Measurements from ENCODE around the gene RUSC1. TPM values are rescaled to one million over a fixed set of nuclear protein-coding genes. Genes with fewer than 3 reads are reported as not detected.

The RUSC1 gene
- total RNA-seq, 1 experiment from 2014 or later, result 44.4 TPM

DNA sequence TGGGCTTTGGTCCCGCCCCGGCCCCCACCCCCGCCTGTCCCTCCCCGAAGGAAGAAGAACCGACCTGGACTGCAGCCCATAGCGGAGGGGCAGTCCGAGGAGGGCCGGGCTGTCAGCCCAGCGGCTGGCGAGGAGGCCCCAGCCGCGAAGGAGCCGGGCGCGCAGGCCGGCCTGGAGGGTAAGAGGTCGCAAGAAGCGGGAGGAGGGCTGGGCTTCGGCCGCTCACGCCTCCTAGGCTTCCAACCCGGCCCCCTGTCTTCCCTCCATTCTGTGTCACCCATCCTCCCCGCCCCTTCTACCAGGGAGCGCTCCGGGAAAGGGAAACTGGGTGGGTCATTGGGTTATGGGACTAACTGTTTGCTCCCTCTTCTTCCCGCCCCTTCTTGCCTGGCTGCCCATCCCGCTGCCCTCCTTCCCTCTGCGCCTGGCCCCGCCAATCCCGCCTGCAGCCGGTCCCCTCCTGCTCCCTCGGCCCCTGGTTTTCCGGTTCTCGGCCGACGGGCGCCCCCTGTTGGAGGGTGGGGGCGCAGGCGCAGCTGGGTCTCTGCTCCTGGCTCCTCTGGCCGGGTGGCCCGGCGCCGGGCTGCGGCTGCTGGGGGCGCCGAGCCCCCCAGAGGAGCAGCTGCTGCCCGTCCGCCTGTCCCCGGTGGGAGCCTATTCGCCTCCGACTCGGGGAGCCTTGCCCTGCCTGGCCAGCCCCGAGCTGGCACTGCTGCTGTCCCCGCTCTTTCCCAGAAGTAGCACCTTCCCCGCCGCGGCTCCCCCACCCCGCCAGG lies 2.4 kb downstream of the RUSC1 start:
- H3K9me3 Mint-ChIP-seq (ENCODE audit: unreplicated experiment), result no peaks in the 10 kb centered on the region
- ChIA-PET POLR2A (interaction anchor here (0.5 to 1.3 kb wide), 8 partner anchors 15 to 351 kb away, joined by 3 to 16 read pairs (median 3); partner anchors contain the start of genes CLK2, ENTREP3, FDPS and HCN3), CTCF (interaction anchor here (0.6 to 3.1 kb wide), 15 partner anchors 15 to 367 kb away, joined by 3 to 34 read pairs (median 6); partner anchors contain the start of genes CLK2 and FDPS)
- H3K4me3 ChIP-seq (ENCODE audit: low read depth, low read length), result peak overlapping the region; percentile 88
- H3K4me1 ChIP-seq, result peaks cover 11% of the 10 kb centered on the region
- H3K27me3 ChIP-seq (replicated peaks; ENCODE audit: control insufficient read depth, insufficient read depth, low read length), result no peaks in the 10 kb centered on the region
- intact Hi-C loops (cut with micrococcal nuclease; ENCODE audit: unreplicated experiment), result loop anchor here (1.0 to 10.0 kb wide), 6 partner anchors 15 to 272 kb away; partner anchors contain the start of genes CLK2, FDPS, HCN3 and SCAMP3
- H3K9me3 ChIP-seq, result no peaks in the 10 kb centered on the region
- TF ChIP-seq, protein P1, sequence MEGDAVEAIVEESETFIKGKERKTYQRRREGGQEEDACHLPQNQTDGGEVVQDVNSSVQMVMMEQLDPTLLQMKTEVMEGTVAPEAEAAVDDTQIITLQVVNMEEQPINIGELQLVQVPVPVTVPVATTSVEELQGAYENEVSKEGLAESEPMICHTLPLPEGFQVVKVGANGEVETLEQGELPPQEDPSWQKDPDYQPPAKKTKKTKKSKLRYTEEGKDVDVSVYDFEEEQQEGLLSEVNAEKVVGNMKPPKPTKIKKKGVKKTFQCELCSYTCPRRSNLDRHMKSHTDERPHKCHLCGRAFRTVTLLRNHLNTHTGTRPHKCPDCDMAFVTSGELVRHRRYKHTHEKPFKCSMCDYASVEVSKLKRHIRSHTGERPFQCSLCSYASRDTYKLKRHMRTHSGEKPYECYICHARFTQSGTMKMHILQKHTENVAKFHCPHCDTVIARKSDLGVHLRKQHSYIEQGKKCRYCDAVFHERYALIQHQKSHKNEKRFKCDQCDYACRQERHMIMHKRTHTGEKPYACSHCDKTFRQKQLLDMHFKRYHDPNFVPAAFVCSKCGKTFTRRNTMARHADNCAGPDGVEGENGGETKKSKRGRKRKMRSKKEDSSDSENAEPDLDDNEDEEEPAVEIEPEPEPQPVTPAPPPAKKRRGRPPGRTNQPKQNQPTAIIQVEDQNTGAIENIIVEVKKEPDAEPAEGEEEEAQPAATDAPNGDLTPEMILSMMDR (IDR thresholded peaks at IDR 0.05; ENCODE audit: insufficient read depth in 1 of 2, low read depth in 1 of 2, low read length in 1 of 2, severe bottlenecking in 1 of 2, unreplicated experiment in 1 of 2), result peak; percentile 92 to 93
- peaks cover 1% of the 10 kb centered on the region for H3K36me3 ChIP-seq (ENCODE audit: control insufficient read depth, insufficient read depth, low read length)
- no TSS peak for BruUV-seq (replicated peaks)
- H3K4me3 Mint-ChIP-seq (ENCODE audit: unreplicated experiment), result peak overlapping the region; percentile 94
- peak; percentile 95 to 96 for DNase-seq
- peak overlapping the region; percentile 88 for H3K27ac Mint-ChIP-seq (ENCODE audit: unreplicated experiment)
- no peaks in the 10 kb centered on the region for H3K27me3 Mint-ChIP-seq (ENCODE audit: insufficient read depth, unreplicated experiment)
- H3K4me1 Mint-ChIP-seq (ENCODE audit: low read depth, unreplicated experiment), result peaks cover 16% of the 10 kb centered on the region
- H3K36me3 Mint-ChIP-seq (ENCODE audit: insufficient read depth, unreplicated experiment), result peaks cover 81% of the 10 kb centered on the region

DNA sequence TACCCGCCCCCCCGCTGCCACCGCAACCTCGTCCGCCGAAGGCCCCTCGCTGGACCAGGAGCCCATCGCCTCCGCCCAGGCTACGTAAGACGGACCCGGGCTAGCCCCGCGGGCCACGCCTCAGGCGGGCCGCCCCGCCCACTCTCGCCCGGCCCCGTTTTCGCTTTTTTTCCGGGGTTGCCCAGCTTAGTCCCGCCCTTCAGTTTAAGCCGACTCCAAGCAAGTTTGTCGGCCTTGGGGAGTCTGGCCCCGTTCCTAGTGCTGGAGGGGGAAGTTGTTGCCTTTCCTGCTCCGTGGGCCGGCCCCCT lies 3.0 kb downstream of the RUSC1 start:
- DNase-seq, result peak; percentile 90 to 91
- Histone ChIP-seq H3K4me1 (peaks cover 11% of the 10 kb centered on the region), H3K9me3 (no peaks in the 10 kb centered on the region), H3K4me3 (ENCODE audit: low read depth, low read length) (peak overlapping the region; percentile 88), H3K36me3 (ENCODE audit: control insufficient read depth, insufficient read depth, low read length) (peaks cover 1% of the 10 kb centered on the region; the same call in 1 of the 2 replicates), H3K27me3 (replicated peaks; ENCODE audit: control insufficient read depth, insufficient read depth, low read length) (no peaks in the 10 kb centered on the region)
- Mint-ChIP-seq H3K27ac (ENCODE audit: unreplicated experiment) (peak overlapping the region; percentile 88), H3K27me3 (ENCODE audit: insufficient read depth, unreplicated experiment) (no peaks in the 10 kb centered on the region), H3K4me3 (ENCODE audit: unreplicated experiment) (peak overlapping the region; percentile 94), H3K4me1 (ENCODE audit: low read depth, unreplicated experiment) (peaks cover 16% of the 10 kb centered on the region), H3K36me3 (ENCODE audit: insufficient read depth, unreplicated experiment) (peaks cover 82% of the 10 kb centered on the region), H3K9me3 (ENCODE audit: unreplicated experiment) (no peaks in the 10 kb centered on the region)
- intact Hi-C loops (cut with micrococcal nuclease; ENCODE audit: unreplicated experiment), result loop anchor here (1.0 to 10.0 kb wide), 6 partner anchors 15 to 271 kb away; partner anchors contain the start of genes CLK2, FDPS, HCN3 and SCAMP3
- TF ChIP-seq, protein P1 (IDR thresholded peaks at IDR 0.05; ENCODE audit: insufficient read depth in 1 of 2, low read depth in 1 of 2, low read length in 1 of 2, severe bottlenecking in 1 of 2, unreplicated experiment in 1 of 2), result no peak
- ChIA-PET POLR2A (interaction anchor here (0.5 to 1.3 kb wide), 7 partner anchors 20 to 351 kb away, joined by 3 to 16 read pairs (median 4); partner anchors contain the start of genes CLK2, ENTREP3 and HCN3), CTCF (interaction anchor here (0.6 to 3.1 kb wide), 15 partner anchors 16 to 1365 kb away, joined by 3 to 34 read pairs (median 6); partner anchors contain the start of genes CLK2 and FDPS)
- BruUV-seq (replicated peaks), result no TSS peak

DNA sequence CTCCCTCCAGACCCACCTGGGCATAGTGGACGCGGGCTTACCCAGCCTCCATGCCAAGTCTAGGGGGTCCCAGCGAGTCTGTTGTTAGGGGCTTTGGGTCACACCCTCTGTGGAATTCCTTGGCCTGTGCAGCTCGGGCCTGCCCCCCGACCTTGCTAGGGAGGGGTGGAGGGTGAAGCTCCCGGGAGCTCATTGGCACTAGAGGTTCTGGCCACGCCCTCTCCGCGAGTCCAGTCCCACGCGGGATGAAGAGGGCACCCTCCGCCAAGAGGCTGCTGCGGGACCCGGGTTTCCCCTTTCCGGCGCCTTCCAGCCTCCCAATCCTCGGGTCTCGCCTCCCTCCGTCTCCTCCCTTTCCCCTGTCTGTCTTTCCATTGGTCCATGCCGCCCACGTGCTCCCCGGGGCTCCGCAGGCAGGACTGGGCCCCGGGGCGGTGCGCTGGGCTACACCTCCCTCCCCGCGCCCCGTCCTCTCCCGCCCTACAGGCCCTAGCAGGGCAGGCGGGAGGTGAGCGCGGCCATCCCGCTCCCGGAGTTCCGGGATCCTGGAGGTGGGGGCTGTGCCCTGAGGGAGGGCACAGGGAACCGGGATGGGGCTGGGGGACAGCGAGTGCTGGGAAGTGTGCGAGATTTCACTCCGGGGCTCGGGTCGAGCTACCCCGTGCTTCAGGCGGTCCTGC lies 3.5 kb downstream of the RUSC1 start:
- Mint-ChIP-seq H3K4me3 (ENCODE audit: unreplicated experiment) (peak overlapping the region; percentile 94), H3K9me3 (ENCODE audit: unreplicated experiment) (no peaks in the 10 kb centered on the region), H3K27me3 (ENCODE audit: insufficient read depth, unreplicated experiment) (no peaks in the 10 kb centered on the region), H3K36me3 (ENCODE audit: insufficient read depth, unreplicated experiment) (peaks cover 80% of the 10 kb centered on the region), H3K27ac (ENCODE audit: unreplicated experiment) (peak overlapping the region; percentile 88), H3K4me1 (ENCODE audit: low read depth, unreplicated experiment) (peaks cover 16% of the 10 kb centered on the region)
- peak; percentile 96 to 98 for DNase-seq
- ChIA-PET CTCF (interaction anchor here (0.6 to 3.1 kb wide), 14 partner anchors 16 to 1365 kb away, joined by 3 to 34 read pairs (median 6); partner anchors contain the start of genes CLK2 and FDPS), POLR2A (interaction anchor here (0.5 to 1.3 kb wide), 6 partner anchors 20 to 352 kb away, joined by 3 to 16 read pairs (median 4); partner anchors contain the start of genes CLK2, ENTREP3 and HCN3)
- peak overlapping the region; percentile 88 for H3K4me3 ChIP-seq (ENCODE audit: low read depth, low read length)
- intact Hi-C loops (cut with micrococcal nuclease; ENCODE audit: unreplicated experiment), result loop anchor here (10.0 kb wide), 1 partner anchor 271 kb away; no protein-coding TSS in a partner anchor
- BruUV-seq (replicated peaks), result no TSS peak
- TF ChIP-seq, protein P1 (IDR thresholded peaks at IDR 0.05; ENCODE audit: insufficient read depth in 1 of 2, low read depth in 1 of 2, low read length in 1 of 2, severe bottlenecking in 1 of 2, unreplicated experiment in 1 of 2), result no peak
- H3K36me3 ChIP-seq (ENCODE audit: control insufficient read depth, insufficient read depth, low read length), result peaks cover 1% of the 10 kb centered on the region; the same call in 1 of the 2 replicates
- peaks cover 11% of the 10 kb centered on the region for H3K4me1 ChIP-seq
- H3K9me3 ChIP-seq, result no peaks in the 10 kb centered on the region
- H3K27me3 ChIP-seq (replicated peaks; ENCODE audit: control insufficient read depth, insufficient read depth, low read length), result no peaks in the 10 kb centered on the region
